ENCODE measurements around the gene SLC27A5.
"Not testable (repeated sequence)": the region's sequence is repeated elsewhere in the genome, so short reads cannot be mapped to it uniquely, and the experiment has no call there.

Gene SLC27A5

DNA sequence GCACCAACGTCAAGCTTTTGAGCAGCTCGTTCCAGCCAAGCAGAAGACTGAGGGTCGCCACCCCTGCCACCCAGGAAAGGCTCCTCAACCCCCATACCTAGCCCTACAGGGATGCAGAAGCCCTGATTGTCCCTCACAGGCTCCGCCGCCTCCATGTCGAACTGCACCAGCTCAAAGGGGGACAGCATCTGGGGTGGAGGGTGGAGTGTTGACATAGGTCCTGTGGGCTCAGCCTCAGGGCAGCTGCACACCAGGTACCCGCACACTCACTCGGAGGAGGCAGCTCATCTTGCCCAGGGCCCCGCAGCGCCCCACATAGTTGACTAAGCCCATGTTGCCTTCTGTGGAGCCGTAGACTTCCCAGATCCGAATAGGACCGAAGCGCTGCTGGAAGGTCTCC, 11.6 kb downstream of the SLC27A5 start:
- TF ChIP-seq, protein P1, sequence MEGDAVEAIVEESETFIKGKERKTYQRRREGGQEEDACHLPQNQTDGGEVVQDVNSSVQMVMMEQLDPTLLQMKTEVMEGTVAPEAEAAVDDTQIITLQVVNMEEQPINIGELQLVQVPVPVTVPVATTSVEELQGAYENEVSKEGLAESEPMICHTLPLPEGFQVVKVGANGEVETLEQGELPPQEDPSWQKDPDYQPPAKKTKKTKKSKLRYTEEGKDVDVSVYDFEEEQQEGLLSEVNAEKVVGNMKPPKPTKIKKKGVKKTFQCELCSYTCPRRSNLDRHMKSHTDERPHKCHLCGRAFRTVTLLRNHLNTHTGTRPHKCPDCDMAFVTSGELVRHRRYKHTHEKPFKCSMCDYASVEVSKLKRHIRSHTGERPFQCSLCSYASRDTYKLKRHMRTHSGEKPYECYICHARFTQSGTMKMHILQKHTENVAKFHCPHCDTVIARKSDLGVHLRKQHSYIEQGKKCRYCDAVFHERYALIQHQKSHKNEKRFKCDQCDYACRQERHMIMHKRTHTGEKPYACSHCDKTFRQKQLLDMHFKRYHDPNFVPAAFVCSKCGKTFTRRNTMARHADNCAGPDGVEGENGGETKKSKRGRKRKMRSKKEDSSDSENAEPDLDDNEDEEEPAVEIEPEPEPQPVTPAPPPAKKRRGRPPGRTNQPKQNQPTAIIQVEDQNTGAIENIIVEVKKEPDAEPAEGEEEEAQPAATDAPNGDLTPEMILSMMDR (conservative IDR thresholded peaks at IDR 0.05), result no peak
- H3K27ac ChIP-seq, result no peak overlapping the region

DNA sequence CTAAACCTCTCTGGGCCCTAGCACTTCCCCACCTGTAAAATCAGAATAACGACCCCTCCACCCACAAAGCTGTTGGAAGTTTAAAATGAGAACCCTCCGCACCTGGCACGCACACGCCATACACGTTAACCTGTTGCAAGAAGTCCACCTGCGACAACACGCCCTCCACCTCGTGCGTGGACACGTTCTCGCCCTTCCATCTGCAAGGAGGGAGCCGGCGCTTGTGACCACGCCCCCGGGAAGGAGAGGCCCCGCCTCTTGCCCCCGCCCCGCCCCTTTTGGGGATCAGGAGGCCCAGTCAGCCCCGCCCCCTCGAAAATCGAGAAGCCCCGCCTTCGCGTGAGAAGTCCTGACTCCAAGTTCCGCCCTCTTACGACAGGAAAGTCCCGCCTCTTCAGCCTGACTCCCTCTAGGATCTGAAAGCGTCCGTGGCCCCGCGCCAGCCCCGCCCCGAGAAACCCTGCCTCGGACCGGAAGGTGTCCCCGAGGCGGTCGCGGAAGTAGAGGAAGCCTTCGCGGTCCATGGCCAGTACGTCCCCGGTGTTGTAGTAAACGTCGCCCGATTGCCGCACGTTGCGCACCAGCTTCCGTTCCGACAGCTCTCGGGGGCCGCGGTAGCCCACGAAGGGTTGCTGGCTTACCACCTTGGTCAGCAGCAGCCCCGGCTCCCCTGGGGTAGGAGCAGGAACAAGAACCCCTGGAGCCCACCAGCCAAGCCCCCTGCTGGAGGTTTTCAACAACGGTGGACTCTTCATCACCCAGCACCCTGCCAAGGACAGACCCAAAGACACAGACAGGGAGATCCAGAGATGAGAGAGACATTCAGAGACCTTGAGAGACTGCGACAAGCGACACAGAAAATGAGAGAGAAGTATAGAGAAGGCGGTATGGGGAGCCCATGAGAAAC, 12.5 kb downstream of the SLC27A5 start:
- H3K27ac ChIP-seq, result no peak overlapping the region

DNA sequence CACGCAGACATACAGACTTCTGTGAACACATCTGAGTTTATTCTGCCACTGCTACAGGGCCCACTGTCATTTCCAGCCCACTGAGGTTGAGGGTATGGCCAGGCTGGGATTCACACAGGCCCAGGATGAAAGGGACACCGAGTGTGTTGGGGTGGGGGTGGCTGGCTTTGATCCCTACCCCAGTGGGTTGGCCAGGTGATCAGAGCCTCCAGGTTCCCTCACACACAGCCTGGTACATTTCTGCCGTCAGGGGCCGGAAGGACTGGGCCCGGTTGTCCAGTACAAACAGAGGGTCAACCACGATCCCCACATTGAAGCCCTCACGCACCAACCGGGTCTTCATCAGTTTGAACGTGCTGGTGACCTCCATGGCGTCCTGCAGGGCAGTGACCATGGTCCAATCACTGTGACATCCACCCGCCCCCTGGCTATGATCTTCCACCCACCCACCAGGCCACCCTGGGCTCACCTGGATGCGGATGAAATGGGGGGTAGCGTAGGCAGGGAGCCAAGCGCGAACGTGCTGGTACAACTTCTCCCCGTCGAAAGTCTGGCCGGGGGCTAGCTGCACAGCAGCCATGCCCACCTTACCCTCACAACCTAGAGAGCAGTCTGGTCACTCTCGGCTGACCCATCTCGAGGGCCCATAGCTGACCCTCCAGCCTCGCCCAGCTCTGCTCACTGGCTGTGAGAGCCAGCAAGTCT, 13.3 kb downstream of the SLC27A5 start:
- H3K27ac ChIP-seq, result no peak overlapping the region
- TF ChIP-seq, protein P1 (conservative IDR thresholded peaks at IDR 0.05), result no peak

More for the DNA sequence above, 12.5 kb downstream of the SLC27A5 start:
- TF ChIP-seq, protein P1 (conservative IDR thresholded peaks at IDR 0.05), result no peak

DNA sequence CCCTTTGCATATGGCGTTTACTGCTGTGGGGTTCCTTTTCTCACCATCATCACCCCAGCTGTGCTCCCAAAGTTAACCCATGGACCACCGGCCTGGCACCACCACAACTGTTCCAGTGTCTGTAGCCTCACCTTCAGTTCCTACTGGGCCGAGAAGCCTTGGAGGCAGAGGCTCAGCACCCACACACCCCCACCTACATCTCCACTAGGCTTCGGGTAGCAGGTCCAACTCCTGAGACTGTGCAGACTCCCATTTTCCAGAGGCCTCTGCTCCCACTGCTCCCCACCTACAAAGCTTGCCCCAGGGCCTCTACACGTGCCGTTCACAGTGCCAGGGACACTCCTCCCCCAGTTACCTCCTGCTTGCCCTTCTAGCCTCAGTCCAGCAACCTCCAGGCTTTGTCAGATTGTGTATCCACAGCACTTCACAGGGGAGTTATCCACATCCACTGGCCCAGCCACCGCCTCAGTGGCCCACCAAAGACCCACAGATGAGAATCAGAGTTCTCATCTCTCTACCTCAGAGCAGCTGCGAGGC, 14.1 kb downstream of the SLC27A5 start:
- TF ChIP-seq, protein P1 (conservative IDR thresholded peaks at IDR 0.05), result no peak
- H3K27ac ChIP-seq, result no peak overlapping the region

DNA sequence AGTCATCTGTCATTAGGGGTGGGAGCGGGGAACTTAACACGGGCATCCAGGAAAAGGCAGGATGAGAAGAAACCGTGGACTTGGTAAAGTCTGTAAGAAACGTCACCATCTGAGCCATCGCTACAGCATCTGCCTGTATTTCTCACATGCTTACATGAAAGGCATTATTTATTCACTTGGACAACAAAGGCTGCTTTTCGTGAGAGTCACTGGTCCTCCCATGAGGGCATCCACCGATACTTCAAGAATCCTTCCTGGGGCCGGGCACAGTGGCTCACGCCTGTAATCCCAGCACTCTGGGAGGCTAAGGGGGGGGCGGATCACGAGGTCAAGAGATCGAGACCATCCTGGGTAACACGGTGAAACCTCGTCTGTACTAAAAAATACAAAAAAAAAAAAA, 19.5 kb downstream of the SLC27A5 start:
- no peak overlapping the region for H3K27ac ChIP-seq
- TF ChIP-seq, protein P1 (conservative IDR thresholded peaks at IDR 0.05), result no peak

DNA sequence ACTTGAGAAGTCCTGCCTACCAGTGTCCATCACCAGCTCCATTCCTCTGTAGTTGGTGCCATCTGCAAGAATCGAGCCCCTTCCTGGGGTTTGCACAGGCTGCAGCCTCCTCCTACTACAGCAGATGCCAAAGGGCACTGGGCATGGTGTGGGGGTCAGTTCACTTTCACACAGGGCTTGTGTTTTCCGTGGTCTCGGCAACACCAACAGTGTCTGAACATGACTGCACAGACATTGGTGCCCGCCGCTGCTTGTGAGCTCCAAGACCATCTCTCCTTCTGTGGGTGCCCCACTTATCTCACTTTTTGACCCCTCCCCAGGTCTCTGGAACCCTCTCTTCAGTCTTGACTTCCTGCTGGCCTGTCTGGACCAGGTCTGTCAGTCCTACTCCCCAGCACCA, 20.4 kb downstream of the SLC27A5 start:
- TF ChIP-seq, protein P1 (conservative IDR thresholded peaks at IDR 0.05), result no peak
- no peak overlapping the region for H3K27ac ChIP-seq

DNA sequence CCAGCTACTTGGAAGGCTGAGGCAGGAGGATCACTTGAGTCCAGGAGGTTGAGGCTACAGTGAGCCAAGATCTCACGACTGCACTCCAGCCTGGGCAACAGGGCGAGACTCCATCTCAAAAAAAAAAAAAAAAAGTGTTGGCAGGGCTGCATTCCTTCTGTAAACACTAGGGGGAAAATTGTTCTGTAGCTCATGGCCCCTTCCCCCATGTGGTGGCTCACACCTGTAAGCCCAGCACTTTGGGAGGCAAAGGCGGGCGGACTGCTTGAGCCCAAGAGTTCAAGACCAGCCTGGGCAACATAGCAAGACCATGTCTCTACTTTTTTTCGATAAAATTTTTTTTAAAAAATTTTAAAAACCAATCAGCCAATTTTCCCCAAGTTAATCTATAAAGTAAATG, 27.4 kb downstream of the SLC27A5 start:
- not testable (repeated sequence) for H3K27ac ChIP-seq
- TF ChIP-seq, protein P1 (conservative IDR thresholded peaks at IDR 0.05), result 0 out of 2 replicates have a peak, but pooled peaks have one; percentile 11
